AG09319 (cell line): ENCODE results near the gene SRGAP3.

Experiments used
- DNase-seq: peaks from one replicate; pipeline ENCODE4 v3.0.0-alpha.2; 2010; ENCODE audit warnings: low read depth; ENCODE audit errors: extremely low read depth
- CTCF ChIP-seq: IDR thresholded peaks from 2 replicates; pipeline ENCODE4 v1.5.1; 2011; ENCODE audit warnings: low read depth, mild to moderate bottlenecking, inconsistent platforms, low read length, moderate library complexity

The SRGAP3 gene

GRCh38 chr3:9105421-9105820 is 144.0 kb downstream of the SRGAP3 start:
- TF ChIP-seq CTCF, result no peak
- DNase-seq, result no peak

DNA sequence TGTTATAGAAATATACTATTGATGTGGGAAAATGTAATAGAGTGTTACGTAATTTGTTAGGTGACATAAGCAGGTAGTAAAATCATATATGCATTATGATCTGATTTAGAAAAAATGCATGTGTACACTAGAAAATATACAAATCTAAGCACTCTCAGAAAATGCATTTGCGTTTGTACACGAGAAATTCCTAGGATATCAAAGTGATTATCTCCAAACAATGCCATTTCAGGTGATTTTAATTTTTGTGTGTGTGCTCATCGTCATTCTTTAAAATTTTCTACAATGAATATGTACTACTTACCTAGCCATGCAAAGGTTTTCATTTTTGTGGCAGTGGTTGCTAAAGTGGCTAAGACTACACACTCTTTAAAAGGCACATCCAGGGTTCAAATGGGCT is 145.3 kb downstream of the SRGAP3 start:
- TF ChIP-seq CTCF, result no peak
- no peak for DNase-seq

GRCh38 chr3:9102240-9102981 is 147.0 kb downstream of the SRGAP3 start:
- TF ChIP-seq CTCF, result no peak
- no peak for DNase-seq

DNA sequence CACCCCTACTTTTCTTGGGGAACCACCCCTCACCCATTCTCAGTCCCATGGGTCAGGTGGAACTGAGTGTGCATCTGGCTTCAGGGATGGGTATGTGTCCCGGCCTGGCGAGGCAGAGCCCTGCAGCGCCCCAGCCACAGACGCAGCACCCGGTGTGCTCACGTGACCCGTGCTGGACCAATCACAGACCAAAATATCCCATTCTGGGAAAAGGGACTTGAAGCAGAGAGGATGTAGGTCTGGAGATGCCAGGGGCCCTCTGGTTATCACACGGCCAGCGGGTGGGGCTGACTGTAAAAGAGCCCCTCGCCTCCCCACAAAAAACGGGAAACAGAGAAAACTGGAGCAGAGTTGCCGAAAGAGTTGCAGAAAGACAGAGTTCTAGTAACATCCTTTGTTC is 148.2 kb downstream of the SRGAP3 start:
- no peak for DNase-seq
- TF ChIP-seq CTCF, result no peak

DNA sequence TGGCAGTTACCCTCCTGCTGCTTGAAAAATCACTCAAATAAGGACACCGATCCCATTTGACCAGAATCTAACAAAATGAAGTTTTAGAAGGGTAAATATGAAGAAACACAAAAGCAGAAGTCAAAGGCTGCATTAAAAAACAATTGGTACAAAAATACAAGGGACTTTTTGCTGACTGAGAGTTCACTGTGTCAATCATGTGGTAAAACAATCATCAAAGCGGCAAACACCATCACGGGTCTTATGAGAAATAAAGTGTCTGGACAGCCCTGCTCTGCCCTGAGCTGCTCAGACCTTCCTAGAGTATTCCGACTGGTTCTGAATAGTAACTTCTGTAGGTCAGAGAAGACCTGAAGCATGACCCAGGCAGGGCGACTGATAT is 148.9 kb downstream of the SRGAP3 start:
- no peak for TF ChIP-seq CTCF
- DNase-seq, result no peak

- no peak for DNase-seq
- TF ChIP-seq CTCF, result no peak
Measured at GRCh38 chr3:9099702-9100512, 149.5 kb downstream of the SRGAP3 start.
